Measurements from ENCODE around the gene CFAP45. TPM values are rescaled to one million over a fixed set of nuclear protein-coding genes. Genes with fewer than 3 reads are reported as not detected.

Gene CFAP45
- total and polyA plus RNA-seq, 2 experiments from 2014 or later = 0.43 TPM; not detected in 1

DNA sequence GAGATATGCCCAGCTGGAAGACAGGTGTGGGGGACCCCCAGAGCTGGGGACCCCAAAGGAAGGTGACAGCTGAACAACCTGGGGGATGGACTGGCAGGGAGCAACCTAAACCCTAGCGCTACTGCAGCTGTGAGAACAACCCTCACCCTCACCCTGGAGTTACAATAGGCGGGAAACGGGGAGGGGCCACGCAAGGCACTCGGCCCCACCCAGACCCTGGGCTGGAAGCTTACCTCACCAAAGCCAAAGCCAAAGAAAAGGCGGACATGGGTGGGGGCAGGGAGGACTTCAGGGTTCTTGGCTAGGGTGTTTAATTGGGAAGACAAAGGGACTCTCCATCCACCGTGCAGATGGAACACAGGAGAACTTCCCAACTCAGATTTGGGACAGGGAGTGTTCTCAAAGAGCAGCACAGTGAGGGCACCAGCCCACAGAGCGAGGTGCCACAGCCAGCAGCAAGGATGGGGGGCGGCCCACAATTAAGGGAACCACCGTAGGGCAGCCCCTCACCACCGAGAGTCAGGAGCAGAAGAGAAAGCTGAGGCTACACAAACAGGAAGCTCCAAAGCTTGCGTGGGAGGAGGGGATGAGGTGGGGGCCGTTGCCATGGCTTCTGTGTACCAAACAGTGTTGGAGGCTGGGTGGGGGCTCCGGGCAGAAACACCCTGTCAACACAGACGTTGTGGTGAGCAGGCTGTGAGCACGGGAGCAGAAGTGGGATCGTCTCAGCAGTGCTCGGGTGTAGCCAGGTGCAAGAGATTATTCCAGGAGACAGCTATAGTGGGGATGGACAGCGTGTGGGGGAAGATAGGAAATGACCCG, 23.4 kb upstream of the CFAP45 start:
- peak; percentile 87 for DNase-seq (ENCODE audit: low spot score)
- no peaks in the 10 kb centered on the region for H4K20me1 ChIP-seq (ENCODE audit: insufficient read depth, poor library complexity, severe bottlenecking)
- H3K79me2 ChIP-seq = peaks cover 26% of the 10 kb centered on the region
- H3K9me3 ChIP-seq (ENCODE audit: low read depth) = no peaks in the 10 kb centered on the region
- peak overlapping the region; percentile 95 for H3K27ac ChIP-seq
- no peak overlapping the region for H2AFZ ChIP-seq
- no peaks in the 10 kb centered on the region for H3K27me3 ChIP-seq
- no peaks in the 10 kb centered on the region for H3K9me2 ChIP-seq (replicated peaks; ENCODE audit: insufficient read depth)
- 31% methylated on average over 19 of the region's 20 CpGs for WGBS (ENCODE audit: low lambda C conversion rate, missing lambda C conversion rate)
- peaks cover 28% of the 10 kb centered on the region for H3K4me1 ChIP-seq (ENCODE audit: insufficient read depth)
- H3K36me3 ChIP-seq (replicated peaks; ENCODE audit: insufficient read depth, low read depth) = no peaks in the 10 kb centered on the region
- TF ChIP-seq, protein P1, sequence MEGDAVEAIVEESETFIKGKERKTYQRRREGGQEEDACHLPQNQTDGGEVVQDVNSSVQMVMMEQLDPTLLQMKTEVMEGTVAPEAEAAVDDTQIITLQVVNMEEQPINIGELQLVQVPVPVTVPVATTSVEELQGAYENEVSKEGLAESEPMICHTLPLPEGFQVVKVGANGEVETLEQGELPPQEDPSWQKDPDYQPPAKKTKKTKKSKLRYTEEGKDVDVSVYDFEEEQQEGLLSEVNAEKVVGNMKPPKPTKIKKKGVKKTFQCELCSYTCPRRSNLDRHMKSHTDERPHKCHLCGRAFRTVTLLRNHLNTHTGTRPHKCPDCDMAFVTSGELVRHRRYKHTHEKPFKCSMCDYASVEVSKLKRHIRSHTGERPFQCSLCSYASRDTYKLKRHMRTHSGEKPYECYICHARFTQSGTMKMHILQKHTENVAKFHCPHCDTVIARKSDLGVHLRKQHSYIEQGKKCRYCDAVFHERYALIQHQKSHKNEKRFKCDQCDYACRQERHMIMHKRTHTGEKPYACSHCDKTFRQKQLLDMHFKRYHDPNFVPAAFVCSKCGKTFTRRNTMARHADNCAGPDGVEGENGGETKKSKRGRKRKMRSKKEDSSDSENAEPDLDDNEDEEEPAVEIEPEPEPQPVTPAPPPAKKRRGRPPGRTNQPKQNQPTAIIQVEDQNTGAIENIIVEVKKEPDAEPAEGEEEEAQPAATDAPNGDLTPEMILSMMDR (IDR thresholded peaks at IDR 0.05; ENCODE audit: poor library complexity) = no peak
- TF ChIP-seq EZH2 (IDR thresholded peaks at IDR 0.05; ENCODE audit: borderline replicate concordance) = no peak
- no peak for TF ChIP-seq EZH2phosphoT487 (IDR thresholded peaks at IDR 0.05; ENCODE audit: low read depth, severe bottlenecking, unreplicated experiment)
- peak overlapping the region; percentile 96 for H3K4me2 ChIP-seq
- H3K4me3 ChIP-seq = no peak overlapping the region

DNA sequence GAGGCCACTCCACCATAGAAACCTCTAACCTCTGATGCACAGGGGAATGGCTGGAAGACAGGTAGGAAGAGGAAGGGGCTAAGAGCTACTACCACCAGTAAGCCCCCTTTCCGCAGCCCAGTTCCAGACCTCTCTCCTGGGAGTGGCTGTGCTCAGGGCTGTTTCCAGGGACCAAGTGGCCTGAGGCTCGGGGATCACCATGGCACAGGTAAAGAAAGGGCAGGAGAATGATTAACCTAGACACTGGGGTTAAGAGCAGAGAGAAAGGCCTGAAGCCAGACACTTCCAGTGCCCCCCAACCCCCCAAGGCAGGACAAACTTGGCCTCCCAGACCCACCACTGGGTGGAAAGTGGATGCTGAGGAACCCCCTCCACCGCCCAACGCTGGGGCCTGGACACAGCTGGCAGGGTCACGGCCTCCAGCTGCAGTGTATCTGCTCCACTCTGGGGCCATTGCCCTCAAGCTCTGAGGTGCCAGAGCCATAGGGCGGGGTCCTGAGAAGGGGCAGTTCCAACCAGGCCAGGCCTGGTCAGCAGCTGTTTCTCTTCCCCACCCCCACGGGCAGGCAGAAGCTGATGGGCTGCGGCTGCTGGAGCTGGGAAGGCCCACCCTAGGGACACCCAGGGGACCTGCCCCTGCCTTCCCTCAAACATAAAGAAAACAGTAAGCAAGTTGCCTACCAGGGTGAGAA, 22.7 kb upstream of the CFAP45 start:
- H3K9me2 ChIP-seq (replicated peaks; ENCODE audit: insufficient read depth) = no peaks in the 10 kb centered on the region
- 67% methylated on average over 8 of the region's 8 CpGs for WGBS (ENCODE audit: low lambda C conversion rate, missing lambda C conversion rate)
- no peak overlapping the region for H3K4me3 ChIP-seq
- no peak for TF ChIP-seq EZH2phosphoT487 (IDR thresholded peaks at IDR 0.05; ENCODE audit: low read depth, severe bottlenecking, unreplicated experiment)
- TF ChIP-seq, protein P1 (IDR thresholded peaks at IDR 0.05; ENCODE audit: poor library complexity) = no peak
- TF ChIP-seq EZH2 (IDR thresholded peaks at IDR 0.05; ENCODE audit: borderline replicate concordance) = no peak
- peak; percentile 55 for DNase-seq (ENCODE audit: low spot score)
- H3K9me3 ChIP-seq (ENCODE audit: low read depth) = no peaks in the 10 kb centered on the region
- H2AFZ ChIP-seq = no peak overlapping the region
- H3K36me3 ChIP-seq (replicated peaks; ENCODE audit: insufficient read depth, low read depth) = no peaks in the 10 kb centered on the region
- no peaks in the 10 kb centered on the region for H4K20me1 ChIP-seq (ENCODE audit: insufficient read depth, poor library complexity, severe bottlenecking)
- H3K4me1 ChIP-seq (ENCODE audit: insufficient read depth) = peaks cover 28% of the 10 kb centered on the region
- H3K4me2 ChIP-seq = peak overlapping the region; percentile 96
- H3K79me2 ChIP-seq = peaks cover 26% of the 10 kb centered on the region
- H3K27me3 ChIP-seq = no peaks in the 10 kb centered on the region
- peak overlapping the region; percentile 95 for H3K27ac ChIP-seq

DNA sequence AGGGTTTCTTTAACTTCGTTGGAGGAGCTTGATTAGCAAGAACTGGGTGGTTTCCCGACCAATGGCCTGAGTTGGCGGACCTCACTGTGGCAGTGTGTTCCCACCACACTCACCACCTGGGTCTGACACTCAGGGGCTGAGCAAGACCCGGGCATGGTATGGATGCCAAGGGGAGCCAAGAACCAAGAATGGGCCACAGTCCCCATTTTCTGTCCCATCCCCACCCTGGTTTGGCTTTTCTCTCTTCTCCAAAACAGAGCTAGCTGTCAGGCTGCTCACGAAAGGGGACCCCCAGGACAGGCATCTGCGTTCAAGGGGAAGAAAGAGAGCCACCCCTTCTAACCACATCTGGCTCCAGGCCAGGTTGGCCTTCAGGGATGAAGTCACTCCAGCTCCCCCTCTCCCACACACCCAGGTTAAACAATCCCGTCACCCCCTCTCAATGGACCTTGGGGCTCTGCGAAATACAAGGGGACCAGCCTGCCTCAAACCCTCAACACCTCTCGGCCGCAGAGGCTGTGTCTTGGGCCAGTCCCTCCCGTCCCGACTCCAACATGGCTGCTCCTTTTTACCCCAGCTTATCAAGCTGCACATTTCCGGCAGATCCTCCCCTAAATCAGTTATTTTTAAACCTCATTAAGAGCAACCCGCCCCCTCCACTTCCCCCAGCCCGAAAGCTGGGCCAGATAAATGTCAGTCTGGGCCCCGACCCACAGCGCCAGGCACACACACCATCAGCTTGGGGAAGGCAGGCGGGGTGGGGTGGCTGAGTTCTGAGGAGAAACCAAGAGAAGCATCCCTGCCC, 21.9 kb upstream of the CFAP45 start:
- TF ChIP-seq, protein P1 (IDR thresholded peaks at IDR 0.05; ENCODE audit: poor library complexity) = no peak

More for the DNA sequence above, 21.9 kb upstream of the CFAP45 start:
- peaks cover 28% of the 10 kb centered on the region for H3K4me1 ChIP-seq (ENCODE audit: insufficient read depth)
- no peaks in the 10 kb centered on the region for H3K9me3 ChIP-seq (ENCODE audit: low read depth)
- no peaks in the 10 kb centered on the region for H3K27me3 ChIP-seq
- WGBS (ENCODE audit: low lambda C conversion rate, missing lambda C conversion rate) = 92% methylated on average over 17 of the region's 18 CpGs
- H3K79me2 ChIP-seq = peaks cover 26% of the 10 kb centered on the region
- H2AFZ ChIP-seq = no peak overlapping the region
- DNase-seq (ENCODE audit: low spot score) = no peak
- H3K36me3 ChIP-seq (replicated peaks; ENCODE audit: insufficient read depth, low read depth) = no peaks in the 10 kb centered on the region
- H3K4me2 ChIP-seq = peak overlapping the region; percentile 96
- no peaks in the 10 kb centered on the region for H3K9me2 ChIP-seq (replicated peaks; ENCODE audit: insufficient read depth)
- no peaks in the 10 kb centered on the region for H4K20me1 ChIP-seq (ENCODE audit: insufficient read depth, poor library complexity, severe bottlenecking)
- H3K27ac ChIP-seq = no peak overlapping the region
- H3K4me3 ChIP-seq = no peak overlapping the region
